ENCODE data around the gene CACNB2.

Gene CACNB2

DNA sequence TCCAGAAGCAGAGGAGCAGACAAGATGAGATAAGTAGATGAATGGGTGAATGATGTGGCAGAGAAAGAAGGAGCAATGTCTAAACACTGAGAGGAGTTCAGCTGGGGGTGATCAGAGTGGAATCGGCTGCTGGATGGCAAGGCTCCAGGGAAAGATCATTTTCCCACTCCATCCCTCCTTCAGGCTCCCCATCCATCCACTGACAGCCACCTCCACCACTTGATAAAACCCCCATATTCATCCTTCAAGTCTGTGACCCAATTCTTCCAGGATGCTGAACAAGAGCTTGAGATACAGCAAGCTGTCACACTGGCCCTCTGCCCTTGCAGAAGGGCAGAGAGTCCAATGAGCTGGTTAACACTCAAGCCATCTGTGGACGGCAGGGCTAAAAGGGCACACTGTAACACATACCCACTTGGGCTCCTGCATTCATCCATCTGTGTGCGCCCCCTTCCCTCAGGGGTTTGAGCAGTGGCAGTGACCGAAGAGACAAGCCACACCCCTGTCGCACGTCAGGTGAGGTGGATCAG lies 30.8 kb upstream of the CACNB2 start:
- Histone ChIP-seq H3K27me3 (ENCODE audit: control insufficient read depth, low read length) (no peaks in the 10 kb centered on the region), H3K4me2 (ENCODE audit: low read length) (no peak overlapping the region), H3K4me1 (ENCODE audit: control insufficient read depth, low read length) (no peaks in the 10 kb centered on the region; the same call in 1 of the 2 replicates), H3K79me2 (ENCODE audit: control insufficient read depth, low read length) (no peaks in the 10 kb centered on the region), H3K4me3 (ENCODE audit: low read length) (no peak overlapping the region), H3K36me3 (ENCODE audit: control insufficient read depth, low read length) (no peaks in the 10 kb centered on the region), H3F3A (ENCODE audit: control insufficient read depth, insufficient read depth) (no peaks in the 10 kb centered on the region), H3K9me2 (replicated peaks; ENCODE audit: control insufficient read depth, low read length) (no peaks in the 10 kb centered on the region), H3K9me3 (ENCODE audit: control insufficient read depth, insufficient read depth, low read length) (no peaks in the 10 kb centered on the region), H3K27ac (ENCODE audit: low read depth, low read length) (no peak overlapping the region), H4K20me1 (ENCODE audit: control insufficient read depth, insufficient read depth, low read depth, low read length) (no peaks in the 10 kb centered on the region)
- no peak for TF ChIP-seq CTCF (IDR thresholded peaks at IDR 0.05; ENCODE audit: low read depth, low read length, poor library complexity, severe bottlenecking)
- no peak for TF ChIP-seq EZH2phosphoT487 (IDR thresholded peaks at IDR 0.05; ENCODE audit: borderline replicate concordance, low read length)

DNA sequence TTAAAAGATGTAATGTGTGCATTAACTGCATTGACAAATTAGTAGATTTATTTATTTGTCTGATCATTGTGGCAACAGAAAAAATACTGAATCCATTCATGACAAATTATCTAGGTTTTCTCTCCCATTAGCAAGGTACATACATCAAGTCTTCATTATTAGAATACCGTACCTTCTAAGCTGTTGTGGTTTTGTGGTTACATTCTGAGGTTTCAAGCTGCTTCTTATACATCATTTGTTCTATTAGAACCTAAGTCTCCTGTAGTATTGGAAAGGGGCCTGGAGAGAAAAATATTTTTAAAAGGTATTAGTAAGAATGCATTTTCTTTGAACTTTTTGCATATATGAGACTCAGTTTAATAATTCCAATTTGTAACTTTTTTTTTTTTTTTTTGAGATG lies 26.3 kb upstream of the CACNB2 start:
- no peaks in the 10 kb centered on the region for H3K27me3 ChIP-seq (ENCODE audit: control insufficient read depth, low read length)
- H4K20me1 ChIP-seq (ENCODE audit: control insufficient read depth, insufficient read depth, low read depth, low read length), result no peaks in the 10 kb centered on the region
- TF ChIP-seq CTCF (IDR thresholded peaks at IDR 0.05; ENCODE audit: low read depth, low read length, poor library complexity, severe bottlenecking) (no peak), EZH2phosphoT487 (IDR thresholded peaks at IDR 0.05; ENCODE audit: borderline replicate concordance, low read length) (no peak)
- H3K27ac ChIP-seq (ENCODE audit: low read depth, low read length), result no peak overlapping the region
- no peaks in the 10 kb centered on the region for H3K36me3 ChIP-seq (ENCODE audit: control insufficient read depth, low read length)
- H3K4me3 ChIP-seq (ENCODE audit: low read length), result no peak overlapping the region
- H3K9me3 ChIP-seq (ENCODE audit: control insufficient read depth, insufficient read depth, low read length), result 0 out of 2 replicates have a peak, but pooled peaks cover 2% of the 10 kb centered on the region
- no peaks in the 10 kb centered on the region for H3F3A ChIP-seq (ENCODE audit: control insufficient read depth, insufficient read depth)
- H3K4me1 ChIP-seq (ENCODE audit: control insufficient read depth, low read length), result no peaks in the 10 kb centered on the region
- H3K4me2 ChIP-seq (ENCODE audit: low read length), result no peak overlapping the region
- no peaks in the 10 kb centered on the region for H3K9me2 ChIP-seq (replicated peaks; ENCODE audit: control insufficient read depth, low read length)
- H3K79me2 ChIP-seq (ENCODE audit: control insufficient read depth, low read length), result no peaks in the 10 kb centered on the region

GRCh38 chr10:18117276-18117675 lies 22.9 kb upstream of the CACNB2 start:
- no peaks in the 10 kb centered on the region for H3K79me2 ChIP-seq (ENCODE audit: control insufficient read depth, low read length)
- no peak for TF ChIP-seq EZH2phosphoT487 (IDR thresholded peaks at IDR 0.05; ENCODE audit: borderline replicate concordance, low read length)
- TF ChIP-seq CTCF (IDR thresholded peaks at IDR 0.05; ENCODE audit: low read depth, low read length, poor library complexity, severe bottlenecking), result no peak

More at GRCh38 chr10:18117276-18117675, 22.9 kb upstream of the CACNB2 start:
- H3K36me3 ChIP-seq (ENCODE audit: control insufficient read depth, low read length), result no peaks in the 10 kb centered on the region
- H3K27me3 ChIP-seq (ENCODE audit: control insufficient read depth, low read length), result no peaks in the 10 kb centered on the region
- no peak overlapping the region for H3K4me2 ChIP-seq (ENCODE audit: low read length)
- H3K9me2 ChIP-seq (replicated peaks; ENCODE audit: control insufficient read depth, low read length), result no peaks in the 10 kb centered on the region
- H3F3A ChIP-seq (ENCODE audit: control insufficient read depth, insufficient read depth), result no peaks in the 10 kb centered on the region
- no peaks in the 10 kb centered on the region for H3K4me1 ChIP-seq (ENCODE audit: control insufficient read depth, low read length)
- H3K27ac ChIP-seq (ENCODE audit: low read depth, low read length), result no peak overlapping the region
- H4K20me1 ChIP-seq (ENCODE audit: control insufficient read depth, insufficient read depth, low read depth, low read length), result no peaks in the 10 kb centered on the region
- 0 out of 2 replicates have a peak, but pooled peaks cover 2% of the 10 kb centered on the region for H3K9me3 ChIP-seq (ENCODE audit: control insufficient read depth, insufficient read depth, low read length)
- no peak overlapping the region for H3K4me3 ChIP-seq (ENCODE audit: low read length)

Data from DOHH2 (cell line).